ENCODE results near the gene LRRC75A.
"Not testable (repeated sequence)": the region's sequence is repeated elsewhere in the genome, so short reads cannot be mapped to it uniquely, and the experiment has no call there.

LRRC75A gene

GRCh38 chr17:16428098-16428882, 63.7 kb downstream of the LRRC75A start:
- peak; percentile 16 to 24 for DNase-seq

GRCh38 chr17:16427020-16427419, 65.0 kb downstream of the LRRC75A start:
- no peak for DNase-seq

- no peak for DNase-seq
Measured at GRCh38 chr17:16425698-16426659, 66.0 kb downstream of the LRRC75A start.

GRCh38 chr17:16425202-16425601, 66.8 kb downstream of the LRRC75A start:
- DNase-seq: no peak

- no peak for DNase-seq
Measured at GRCh38 chr17:16423226-16423872, 68.6 kb downstream of the LRRC75A start.

GRCh38 chr17:16422416-16422815, 69.6 kb downstream of the LRRC75A start:
- no peak for DNase-seq

GRCh38 chr17:16419929-16420271, 72.1 kb downstream of the LRRC75A start:
- no peak for DNase-seq

- no peak for DNase-seq
Measured at GRCh38 chr17:16419074-16419928, 72.7 kb downstream of the LRRC75A start.

- DNase-seq: no peak
Measured at GRCh38 chr17:16418685-16419068, 73.3 kb downstream of the LRRC75A start.

GRCh38 chr17:16417896-16418684, 73.9 kb downstream of the LRRC75A start:
- no peak for DNase-seq

GRCh38 chr17:16417399-16417798, 74.6 kb downstream of the LRRC75A start:
- no peak for DNase-seq

- DNase-seq: no peak
Measured at GRCh38 chr17:16415031-16415924, 76.7 kb downstream of the LRRC75A start, which contains the start of gene TRPV2. Gene TRPV2 (plus strand): TSS chr17:16415571. CDS start chr17:16417669, 2,098 bp downstream.

GRCh38 chr17:16407911-16408588, 83.9 kb downstream of the LRRC75A start:
- DNase-seq: no peak

- DNase-seq: peak; percentile 38 to 55
Measured at GRCh38 chr17:16406742-16407674, 85.0 kb downstream of the LRRC75A start.

- not testable (repeated sequence) for DNase-seq
Measured at GRCh38 chr17:16403847-16404246, 88.1 kb downstream of the LRRC75A start.

- no peak for DNase-seq
Measured at GRCh38 chr17:16398270-16399267, 93.4 kb downstream of the LRRC75A start.

- not testable (repeated sequence) for DNase-seq
Measured at GRCh38 chr17:16396693-16397092, 95.3 kb downstream of the LRRC75A start.
